GM12878 (cell line): ENCODE results near the gene TAF3. TPM values are rescaled to one million over a fixed set of nuclear protein-coding genes. Genes with fewer than 3 reads are reported as not detected.
A peak's percentile ranks its signal among the peaks of the same experiment; 100 is the strongest.

Experiments
- ATAC-seq: fragments of 200-7000 bp; cut with Tn5 transposase; 3 replicates; pipeline ENCODE4 v1.9.1; 2020; ENCODE audit warnings: mild to moderate bottlenecking, moderate library complexity
- BruUV-seq: library from RNA; stranded (reverse); fragments of 400-500 nt; replicated peaks from 2 replicates; lab custom pipeline; 2021; lab: Mats Ljungman, UMichigan
- CTCF ChIA-PET: fragments of 300-600 bp; sonication (Branson Sonifier 250); formaldehyde crosslinking; extraction: SDS; loops from one replicate; lab custom pipeline; 2021; ENCODE audit warnings: inconsistent platforms; lab: Yijun Ruan, JAX
- POLR2A ChIA-PET: fragments of 350-600 bp; formaldehyde crosslinking; extraction: SDS; loops from one replicate; lab custom pipeline; 2021; ENCODE audit warnings: inconsistent platforms; lab: Charles Lee
- RAD21 ChIA-PET: fragments of 300-600 bp; sonication (Branson Sonifier 250); formaldehyde crosslinking; loops from one replicate; lab custom pipeline; 2023; ENCODE audit warnings: antibody characterized with exemption; ENCODE audit not compliant: unreplicated experiment; lab: Charles Lee
- SMC1A ChIA-PET: fragments of 300-600 bp; sonication (Branson Sonifier 250); formaldehyde crosslinking; loops from one replicate; lab custom pipeline; 2023; ENCODE audit not compliant: unreplicated experiment, uncharacterized antibody; lab: Charles Lee
- DNase-seq: peaks from one replicate; pipeline ENCODE4 v3.0.0-alpha.2; 2011; ENCODE audit warnings: low read depth, low spot score
- FAIRE-seq: peaks from 3 replicates; lab custom pipeline; 2011; peaks lifted over from hg19 to GRCh38; lab: Jason Lieb, UNC
- H2AFZ ChIP-seq: 2 replicates; pipeline ENCODE4 v1.6.0; 2011; ENCODE audit warnings: low read depth, low read length, control low read depth; ENCODE audit not compliant: control insufficient read depth
- H3K27ac ChIP-seq: 2 replicates; pipeline ENCODE4 v1.5.1; 2011; ENCODE audit warnings: control low read depth; ENCODE audit not compliant: control insufficient read depth, insufficient read depth
- H3K27me3 ChIP-seq, 2 experiments: replicated peaks in 1 of 2; 2 replicates each; pipeline versions ENCODE4 v1.6.0 to v1.6.1; 2011; ENCODE audit warnings: low read length in 1 of 2; ENCODE audit not compliant: control insufficient read depth in 2 of 2, insufficient read depth in 2 of 2
- H3K36me3 ChIP-seq, 2 experiments: 2 replicates each; pipeline ENCODE4 v1.5.1; 2011; ENCODE audit warnings: low read length in 1 of 2; ENCODE audit not compliant: control insufficient read depth in 2 of 2, insufficient read depth in 2 of 2
- H3K4me1 ChIP-seq: 2 replicates; pipeline ENCODE4 v1.6.1; 2011; ENCODE audit warnings: mild to moderate bottlenecking, low read length, moderate library complexity, mixed read lengths; ENCODE audit not compliant: control insufficient read depth, insufficient read depth
- H3K4me2 ChIP-seq: 2 replicates; pipeline ENCODE4 v1.6.0; 2011; ENCODE audit warnings: control low read depth; ENCODE audit not compliant: control insufficient read depth, insufficient read depth
- H3K4me3 ChIP-seq: fragments of 200-600 bp; sonication (generic); 2 replicates; pipeline ENCODE4 v1.5.1; 2016
- H3K79me2 ChIP-seq: 2 replicates; pipeline ENCODE4 v1.6.0; 2011; ENCODE audit warnings: low read length; ENCODE audit not compliant: control insufficient read depth, insufficient read depth
- H3K9ac ChIP-seq: 2 replicates; pipeline ENCODE4 v1.8.0; 2011; ENCODE audit warnings: low read length, control low read depth, mixed read lengths; ENCODE audit not compliant: control insufficient read depth, insufficient read depth
- H3K9me3 ChIP-seq: replicated peaks from 3 replicates; pipeline ENCODE4 v1.5.1; 2011; ENCODE audit warnings: mild to moderate bottlenecking, low read length; ENCODE audit not compliant: control insufficient read depth, insufficient read depth
- H4K20me1 ChIP-seq: 2 replicates; pipeline ENCODE4 v1.6.0; 2011; ENCODE audit not compliant: control insufficient read depth, insufficient read depth
- CHD1 ChIP-seq: IDR thresholded peaks from 2 replicates; pipeline ENCODE4 v1.6.1; 2012; ENCODE audit warnings: low read depth, low read length, improper control_type of control experiment
- HDGF ChIP-seq: fragments of 450-650 bp; IDR thresholded peaks from 2 replicates; pipeline ENCODE4 v1.6.1; 2016; ENCODE audit warnings: antibody characterized with exemption
- NFXL1 ChIP-seq: fragments of 450-650 bp; IDR thresholded peaks from 2 replicates; pipeline ENCODE4 v1.6.1; 2017; ENCODE audit warnings: antibody characterized with exemption, mild to moderate bottlenecking, borderline replicate concordance
- NFYB ChIP-seq: IDR thresholded peaks from 2 replicates; pipeline ENCODE4 v1.6.1; 2011; ENCODE audit warnings: low read depth, mild to moderate bottlenecking, low read length, improper control_type of control experiment, moderate library complexity; ENCODE audit not compliant: insufficient read depth
- SMC3 ChIP-seq: IDR thresholded peaks from 2 replicates; pipeline ENCODE4 v1.6.1; 2011; ENCODE audit warnings: low read length, improper control_type of control experiment, borderline replicate concordance
- SPI1 ChIP-seq: IDR thresholded peaks from 2 replicates; pipeline ENCODE4 v1.6.1; 2011; ENCODE audit warnings: low read depth, mild to moderate bottlenecking, low read length, moderate library complexity, borderline replicate concordance; ENCODE audit not compliant: insufficient read depth
- TARDBP ChIP-seq: IDR thresholded peaks from 2 replicates; pipeline ENCODE4 v1.6.1; 2016; ENCODE audit warnings: borderline replicate concordance
- TCF7 ChIP-seq: IDR thresholded peaks from 2 replicates; pipeline ENCODE4 v1.6.1; 2014; ENCODE audit warnings: antibody characterized with exemption, borderline replicate concordance
- ZBED1 ChIP-seq: IDR thresholded peaks from 2 replicates; pipeline ENCODE4 v1.6.1; 2016; ENCODE audit warnings: borderline replicate concordance
- ZNF207 ChIP-seq: fragments of 450-650 bp; IDR thresholded peaks from 2 replicates; pipeline ENCODE4 v1.6.1; 2014; ENCODE audit warnings: antibody characterized with exemption, mild to moderate bottlenecking, borderline replicate concordance
- WGBS: methylation state at CpG from one replicate; pipeline ENCODE4 v1.1.6; 2016; ENCODE audit warnings: low lambda C conversion rate; ENCODE audit not compliant: insufficient replicate concordance, insufficient coverage; ENCODE audit errors: missing lambda C conversion rate; 5-methylcytosine and 5-hydroxymethylcytosine counted together
- in situ Hi-C: fragments of 300-500 bp; cut with MboI; formaldehyde crosslinking; loops from 9 replicates; pipeline ENCODE4 v1.14.3; 2018; ENCODE audit warnings: mixed read lengths
- intact Hi-C: fragments of 100-400 bp; cut with micrococcal nuclease; formaldehyde crosslinking; loops from one replicate; pipeline ENCODE4 v1.14.2; 2022; ENCODE audit not compliant: unreplicated experiment
- polyA plus RNA-seq, 11 experiments: library from polyadenylated mRNA; depleted of rRNA in 4 of 11; unstranded in 6 of 11; stranded (reverse) in 5 of 11; fragments of >200 nt; fragmentation: Nextera tagmentation in 4 of 11; fragmentation: Illumina TruSeq in 1 of 11; extraction: Ambion mirVana in 4 of 11; extraction: Trizol in 1 of 11; gene quantifications; 1 replicate in 1 of 11; 2 replicates in 10 of 11; pipeline versions ENCODE4 v1.2.1 to v1.2.3, GENCODE V29; 2011 to 2016; ENCODE audit warnings: inconsistent platforms in 2 of 11, missing spikeins in 2 of 11, low read depth in 1 of 11
- total RNA-seq, 4 experiments: library from RNA; depleted of rRNA in 3 of 4; stranded (reverse); fragments of >200 nt in 3 of 4; fragmentation: Illumina TruSeq in 1 of 4; extraction: Trizol in 1 of 4; gene quantifications; 2 replicates each; pipeline versions ENCODE4 v1.2.1 to v1.2.3, GENCODE V29; 2013 to 2021
- TF ChIP-seq, protein P1 (sequence below): fragments of 450-650 bp; IDR thresholded peaks from 2 replicates; pipeline ENCODE4 v1.6.1; 2018; ENCODE audit warnings: borderline replicate concordance, mild to moderate bottlenecking; ENCODE audit not compliant: partially characterized antibody
- TF ChIP-seq, protein P2 (sequence below): IDR thresholded peaks from 2 replicates; pipeline ENCODE4 v1.6.1; 2012; ENCODE audit warnings: low read depth, low read length, improper control_type of control experiment
- TF ChIP-seq, protein P3 (sequence below): fragments of 450-650 bp; IDR thresholded peaks from 2 replicates; pipeline ENCODE4 v1.6.1; 2017; ENCODE audit warnings: borderline replicate concordance
- TF ChIP-seq, protein P4 (sequence below): fragments of 450-650 bp; IDR thresholded peaks from 2 replicates; pipeline ENCODE4 v1.6.1; 2016; ENCODE audit warnings: mild to moderate bottlenecking

The TAF3 gene
- total and polyA plus RNA-seq, 10 of the 15 experiments (the other 5 are each of a cell fraction or from before 2014, with no cell fraction given), result 2.0 to 10.1 (median 3.7) TPM

DNA sequence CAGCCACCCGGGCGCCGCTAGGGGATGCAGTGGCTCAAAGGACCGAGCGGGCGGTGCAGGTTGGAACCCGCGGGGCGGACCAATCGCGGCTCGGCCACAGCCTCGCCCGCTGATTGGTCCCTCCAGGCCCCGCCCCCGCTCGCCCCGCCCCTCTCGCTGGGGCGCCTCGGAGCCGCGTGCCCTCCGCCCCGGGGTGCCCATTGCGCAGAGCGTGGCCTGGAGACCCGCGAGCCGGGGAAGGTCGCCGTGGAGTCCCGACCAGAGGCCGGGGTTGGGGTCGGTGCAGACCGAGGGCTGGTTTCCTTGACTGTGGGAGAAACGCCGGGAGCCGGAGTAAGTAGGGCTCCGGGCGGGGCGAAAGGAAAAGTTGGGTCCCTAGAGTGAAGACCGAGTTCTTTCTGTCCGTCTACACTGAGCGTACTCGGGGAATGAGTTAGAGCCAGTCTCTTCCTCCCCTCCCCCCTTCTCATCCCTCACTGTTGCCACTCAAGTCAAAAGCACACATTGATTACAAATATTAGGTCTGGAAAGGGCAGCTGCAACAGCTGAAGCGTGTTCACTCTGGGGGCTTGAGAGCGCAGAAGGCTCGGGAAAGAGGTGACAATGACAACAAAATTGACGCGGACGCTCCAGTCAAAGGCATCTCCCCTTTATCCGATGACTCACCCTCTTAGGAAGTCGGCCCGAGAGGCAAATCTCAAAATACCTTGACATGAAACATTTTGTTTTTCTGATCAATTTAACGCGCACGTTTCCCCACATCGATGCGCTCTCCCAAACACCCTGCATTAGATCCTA lies 235.3 kb downstream of the TAF3 start (continued):
- no peak for TF ChIP-seq CHD1
- TF ChIP-seq SPI1, result no peak
- TF ChIP-seq ZNF207, result no peak
- TF ChIP-seq HDGF, result no peak
- peak; percentile 74; the same call in 1 of the 2 replicates for TF ChIP-seq NFYB
- TF ChIP-seq, protein P1, sequence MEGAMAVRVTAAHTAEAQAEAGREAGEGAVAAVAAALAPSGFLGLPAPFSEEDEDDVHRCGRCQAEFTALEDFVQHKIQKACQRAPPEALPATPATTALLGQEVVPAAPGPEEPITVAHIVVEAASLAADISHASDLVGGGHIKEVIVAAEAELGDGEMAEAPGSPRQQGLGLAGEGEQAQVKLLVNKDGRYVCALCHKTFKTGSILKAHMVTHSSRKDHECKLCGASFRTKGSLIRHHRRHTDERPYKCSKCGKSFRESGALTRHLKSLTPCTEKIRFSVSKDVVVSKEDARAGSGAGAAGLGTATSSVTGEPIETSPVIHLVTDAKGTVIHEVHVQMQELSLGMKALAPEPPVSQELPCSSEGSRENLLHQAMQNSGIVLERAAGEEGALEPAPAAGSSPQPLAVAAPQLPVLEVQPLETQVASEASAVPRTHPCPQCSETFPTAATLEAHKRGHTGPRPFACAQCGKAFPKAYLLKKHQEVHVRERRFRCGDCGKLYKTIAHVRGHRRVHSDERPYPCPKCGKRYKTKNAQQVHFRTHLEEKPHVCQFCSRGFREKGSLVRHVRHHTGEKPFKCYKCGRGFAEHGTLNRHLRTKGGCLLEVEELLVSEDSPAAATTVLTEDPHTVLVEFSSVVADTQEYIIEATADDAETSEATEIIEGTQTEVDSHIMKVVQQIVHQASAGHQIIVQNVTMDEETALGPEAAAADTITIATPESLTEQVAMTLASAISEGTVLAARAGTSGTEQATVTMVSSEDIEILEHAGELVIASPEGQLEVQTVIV, result no peak
- TF ChIP-seq, protein P2, sequence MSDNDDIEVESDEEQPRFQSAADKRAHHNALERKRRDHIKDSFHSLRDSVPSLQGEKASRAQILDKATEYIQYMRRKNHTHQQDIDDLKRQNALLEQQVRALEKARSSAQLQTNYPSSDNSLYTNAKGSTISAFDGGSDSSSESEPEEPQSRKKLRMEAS, result peak; percentile 51; the same call in 1 of the 2 replicates
- TF ChIP-seq, all 136 proteins: peak for 19

DNA sequence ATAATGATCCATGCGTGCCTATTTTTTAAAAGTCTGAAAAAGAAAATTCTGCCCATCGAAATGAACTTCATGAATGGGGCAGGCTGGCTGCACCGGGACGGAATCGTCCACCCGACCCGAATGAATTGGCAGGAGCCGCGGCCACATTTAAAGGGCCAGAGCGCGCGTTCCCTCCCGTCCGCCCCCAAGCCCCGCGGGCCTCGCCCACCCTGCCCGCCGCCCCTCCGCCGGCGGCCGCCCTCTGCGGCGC lies 235.9 kb downstream of the TAF3 start:
- intact Hi-C loops, result loop anchor here (5.0 to 10.0 kb wide), 4 partner anchors 182 to 1251 kb away; no protein-coding TSS in a partner anchor
- no peak for FAIRE-seq
- ATAC-seq, result peak; percentile 11
- ChIA-PET SMC1A (no interaction called here), RAD21 (no interaction called here), POLR2A (interaction anchor here (1.0 kb wide), 1 partner anchor 12 kb away, joined by 4 read pairs; no protein-coding TSS in a partner anchor), CTCF (interaction anchor here (1.2 kb wide), 1 partner anchor 305 kb away, joined by 3 read pairs; no protein-coding TSS in a partner anchor)
- no TSS peak for BruUV-seq
- H3K36me3 ChIP-seq, result no peaks in the 10 kb centered on the region
- H3K9ac ChIP-seq, result no peak overlapping the region
- no peaks in the 10 kb centered on the region for H4K20me1 ChIP-seq
- in situ Hi-C loops, result no loop called here
- H3K4me2 ChIP-seq, result peak overlapping the region; percentile 86
- no peak overlapping the region for H3K27ac ChIP-seq
- peaks cover 9% of the 10 kb centered on the region in 2 experiments for H3K27me3 ChIP-seq
- no peaks in the 10 kb centered on the region for H3K9me3 ChIP-seq
- DNase-seq, result no peak
- WGBS, result 20% methylated on average over 12 of the region's 25 CpGs
- H3K4me3 ChIP-seq, result peak overlapping the region; percentile 54
- no peaks in the 10 kb centered on the region for H3K79me2 ChIP-seq
- peak overlapping the region; percentile 54; the same call in 1 of the 2 replicates for H2AFZ ChIP-seq
- H3K4me1 ChIP-seq, result peaks cover 8% of the 10 kb centered on the region; the same call in 1 of the 2 replicates
- TF ChIP-seq NFXL1, result no peak
- no peak for TF ChIP-seq TCF7
- TF ChIP-seq ZBED1, result no peak
- TF ChIP-seq SMC3, result no peak
- no peak for TF ChIP-seq TARDBP
- TF ChIP-seq, protein P3, sequence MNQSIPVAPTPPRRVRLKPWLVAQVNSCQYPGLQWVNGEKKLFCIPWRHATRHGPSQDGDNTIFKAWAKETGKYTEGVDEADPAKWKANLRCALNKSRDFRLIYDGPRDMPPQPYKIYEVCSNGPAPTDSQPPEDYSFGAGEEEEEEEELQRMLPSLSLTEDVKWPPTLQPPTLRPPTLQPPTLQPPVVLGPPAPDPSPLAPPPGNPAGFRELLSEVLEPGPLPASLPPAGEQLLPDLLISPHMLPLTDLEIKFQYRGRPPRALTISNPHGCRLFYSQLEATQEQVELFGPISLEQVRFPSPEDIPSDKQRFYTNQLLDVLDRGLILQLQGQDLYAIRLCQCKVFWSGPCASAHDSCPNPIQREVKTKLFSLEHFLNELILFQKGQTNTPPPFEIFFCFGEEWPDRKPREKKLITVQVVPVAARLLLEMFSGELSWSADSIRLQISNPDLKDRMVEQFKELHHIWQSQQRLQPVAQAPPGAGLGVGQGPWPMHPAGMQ, result no peak
- TF ChIP-seq, protein P4, sequence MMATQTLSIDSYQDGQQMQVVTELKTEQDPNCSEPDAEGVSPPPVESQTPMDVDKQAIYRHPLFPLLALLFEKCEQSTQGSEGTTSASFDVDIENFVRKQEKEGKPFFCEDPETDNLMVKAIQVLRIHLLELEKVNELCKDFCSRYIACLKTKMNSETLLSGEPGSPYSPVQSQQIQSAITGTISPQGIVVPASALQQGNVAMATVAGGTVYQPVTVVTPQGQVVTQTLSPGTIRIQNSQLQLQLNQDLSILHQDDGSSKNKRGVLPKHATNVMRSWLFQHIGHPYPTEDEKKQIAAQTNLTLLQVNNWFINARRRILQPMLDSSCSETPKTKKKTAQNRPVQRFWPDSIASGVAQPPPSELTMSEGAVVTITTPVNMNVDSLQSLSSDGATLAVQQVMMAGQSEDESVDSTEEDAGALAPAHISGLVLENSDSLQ, result no peak
